ENCODE results near the gene RNU6-9.
A peak's percentile ranks its signal among the peaks of the same experiment; 100 is the strongest.
"Not testable (repeated sequence)": the region's sequence is repeated elsewhere in the genome, so short reads cannot be mapped to it uniquely, and the experiment has no call there.

Gene RNU6-9

GRCh38 chr19:892894-893689 lies at the start of gene RNU6-9, which contains the start of gene MED16:
Gene RNU6-9, plus strand, starts transcription at chr19:893484.
Gene MED16, minus strand, starts transcription at chr19:893187. Its CDS starts 2,056 bp downstream, at chr19:891131.
- DNase-seq (ENCODE audit: low spot score): peak; percentile 93

GRCh38 chr19:843836-844545 lies 49.3 kb upstream of the RNU6-9 start:
- no peak for DNase-seq (ENCODE audit: low spot score)

- no peak for DNase-seq (ENCODE audit: low spot score)
These were observed 48.7 kb upstream of the RNU6-9 start for GRCh38 chr19:844546-844971.

GRCh38 chr19:845707-846521 lies 47.4 kb upstream of the RNU6-9 start:
- no peak for DNase-seq (ENCODE audit: low spot score)

GRCh38 chr19:848386-848921 lies 44.8 kb upstream of the RNU6-9 start:
- no peak for DNase-seq (ENCODE audit: low spot score)

- DNase-seq (ENCODE audit: low spot score): not testable (repeated sequence)
These were observed 44.1 kb upstream of the RNU6-9 start for GRCh38 chr19:849195-849594.

- DNase-seq (ENCODE audit: low spot score): peak; percentile 75
These were observed 42.9 kb upstream of the RNU6-9 start for GRCh38 chr19:850221-850978.

- DNase-seq (ENCODE audit: low spot score): no peak
These were observed 42.3 kb upstream of the RNU6-9 start for GRCh38 chr19:850979-851335.

- DNase-seq (ENCODE audit: low spot score): no peak
These were observed 40.9 kb upstream of the RNU6-9 start, which contains the start of gene ELANE for GRCh38 chr19:852136-853013. Gene ELANE, plus strand, starts transcription at chr19:852303. Its CDS starts 26 bp downstream, at chr19:852329.

- DNase-seq (ENCODE audit: low spot score): no peak
These were observed 40.2 kb upstream of the RNU6-9 start for GRCh38 chr19:853014-853585.

- not testable (repeated sequence) for DNase-seq (ENCODE audit: low spot score)
These were observed 39.6 kb upstream of the RNU6-9 start for GRCh38 chr19:853614-854220.

- no peak for DNase-seq (ENCODE audit: low spot score)
These were observed 38.7 kb upstream of the RNU6-9 start for GRCh38 chr19:854549-854948.

- no peak for DNase-seq (ENCODE audit: low spot score)
These were observed 38.1 kb upstream of the RNU6-9 start for GRCh38 chr19:855142-855541.

GRCh38 chr19:855566-856120 lies 37.6 kb upstream of the RNU6-9 start:
- no peak for DNase-seq (ENCODE audit: low spot score)

GRCh38 chr19:858284-858683 lies 35.0 kb upstream of the RNU6-9 start:
- DNase-seq (ENCODE audit: low spot score): no peak

- peak; percentile 46 for DNase-seq (ENCODE audit: low spot score)
These were observed 34.1 kb upstream of the RNU6-9 start, which contains the start of gene CFD for GRCh38 chr19:858868-859843. Gene CFD, plus strand, starts transcription at chr19:859664. Its CDS starts 26 bp downstream, at chr19:859690.

- no peak for DNase-seq (ENCODE audit: low spot score)
These were observed 32.0 kb upstream of the RNU6-9 start for GRCh38 chr19:861141-861755.
